ENCODE measurements around the gene TMEM178A.

DNA sequence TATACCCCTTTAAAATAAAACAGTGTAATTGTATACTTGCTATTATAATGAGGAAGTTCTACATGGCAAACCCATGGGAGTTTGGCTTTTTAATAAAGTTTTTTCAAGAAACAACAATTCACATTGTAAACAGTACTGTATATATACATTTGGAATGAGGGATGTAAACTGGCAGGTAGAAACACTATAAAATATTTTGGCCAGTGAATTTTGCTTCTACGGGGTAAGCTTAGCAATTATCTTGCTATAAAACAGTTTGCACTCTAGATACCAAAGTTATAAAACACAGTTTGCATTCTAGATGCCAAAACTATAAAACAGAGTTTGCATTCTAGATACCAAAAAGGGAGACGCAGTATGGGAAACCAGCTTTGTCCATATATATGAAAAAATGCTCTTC lies 96.7 kb downstream of the TMEM178A start:
- TF ChIP-seq RAD21 (IDR thresholded peaks at IDR 0.05; ENCODE audit: low read depth) (no peak), TAF1 (IDR thresholded peaks at IDR 0.05; ENCODE audit: low read depth) (no peak), CEBPB (IDR thresholded peaks at IDR 0.05) (no peak), FOXM1 (IDR thresholded peaks at IDR 0.05; ENCODE audit: borderline replicate concordance, low read depth) (no peak), EP300 (IDR thresholded peaks at IDR 0.05; ENCODE audit: borderline replicate concordance) (no peak), YY1 (IDR thresholded peaks at IDR 0.05; ENCODE audit: low read depth) (no peak), CREB1 (IDR thresholded peaks at IDR 0.05; ENCODE audit: low read depth) (no peak)
- TF ChIP-seq, protein P1, sequence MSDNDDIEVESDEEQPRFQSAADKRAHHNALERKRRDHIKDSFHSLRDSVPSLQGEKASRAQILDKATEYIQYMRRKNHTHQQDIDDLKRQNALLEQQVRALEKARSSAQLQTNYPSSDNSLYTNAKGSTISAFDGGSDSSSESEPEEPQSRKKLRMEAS (IDR thresholded peaks at IDR 0.05) = no peak
- TF ChIP-seq, protein P2, sequence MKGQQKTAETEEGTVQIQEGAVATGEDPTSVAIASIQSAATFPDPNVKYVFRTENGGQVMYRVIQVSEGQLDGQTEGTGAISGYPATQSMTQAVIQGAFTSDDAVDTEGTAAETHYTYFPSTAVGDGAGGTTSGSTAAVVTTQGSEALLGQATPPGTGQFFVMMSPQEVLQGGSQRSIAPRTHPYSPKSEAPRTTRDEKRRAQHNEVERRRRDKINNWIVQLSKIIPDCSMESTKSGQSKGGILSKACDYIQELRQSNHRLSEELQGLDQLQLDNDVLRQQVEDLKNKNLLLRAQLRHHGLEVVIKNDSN (IDR thresholded peaks at IDR 0.05) = no peak
- TF ChIP-seq, protein P3, sequence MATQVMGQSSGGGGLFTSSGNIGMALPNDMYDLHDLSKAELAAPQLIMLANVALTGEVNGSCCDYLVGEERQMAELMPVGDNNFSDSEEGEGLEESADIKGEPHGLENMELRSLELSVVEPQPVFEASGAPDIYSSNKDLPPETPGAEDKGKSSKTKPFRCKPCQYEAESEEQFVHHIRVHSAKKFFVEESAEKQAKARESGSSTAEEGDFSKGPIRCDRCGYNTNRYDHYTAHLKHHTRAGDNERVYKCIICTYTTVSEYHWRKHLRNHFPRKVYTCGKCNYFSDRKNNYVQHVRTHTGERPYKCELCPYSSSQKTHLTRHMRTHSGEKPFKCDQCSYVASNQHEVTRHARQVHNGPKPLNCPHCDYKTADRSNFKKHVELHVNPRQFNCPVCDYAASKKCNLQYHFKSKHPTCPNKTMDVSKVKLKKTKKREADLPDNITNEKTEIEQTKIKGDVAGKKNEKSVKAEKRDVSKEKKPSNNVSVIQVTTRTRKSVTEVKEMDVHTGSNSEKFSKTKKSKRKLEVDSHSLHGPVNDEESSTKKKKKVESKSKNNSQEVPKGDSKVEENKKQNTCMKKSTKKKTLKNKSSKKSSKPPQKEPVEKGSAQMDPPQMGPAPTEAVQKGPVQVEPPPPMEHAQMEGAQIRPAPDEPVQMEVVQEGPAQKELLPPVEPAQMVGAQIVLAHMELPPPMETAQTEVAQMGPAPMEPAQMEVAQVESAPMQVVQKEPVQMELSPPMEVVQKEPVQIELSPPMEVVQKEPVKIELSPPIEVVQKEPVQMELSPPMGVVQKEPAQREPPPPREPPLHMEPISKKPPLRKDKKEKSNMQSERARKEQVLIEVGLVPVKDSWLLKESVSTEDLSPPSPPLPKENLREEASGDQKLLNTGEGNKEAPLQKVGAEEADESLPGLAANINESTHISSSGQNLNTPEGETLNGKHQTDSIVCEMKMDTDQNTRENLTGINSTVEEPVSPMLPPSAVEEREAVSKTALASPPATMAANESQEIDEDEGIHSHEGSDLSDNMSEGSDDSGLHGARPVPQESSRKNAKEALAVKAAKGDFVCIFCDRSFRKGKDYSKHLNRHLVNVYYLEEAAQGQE (IDR thresholded peaks at IDR 0.05; ENCODE audit: low read depth) = no peak

All from Ishikawa (cell line).